Endothelial cell of umbilical vein (primary cell): ENCODE measurements around the gene APBB1. TPM values are rescaled to one million over a fixed set of nuclear protein-coding genes. Genes with fewer than 3 reads are reported as not detected.

Experiments used
- BruUV-seq: library from RNA; stranded (reverse); fragments of 400-500 nt; replicated peaks from 2 replicates; lab custom pipeline; 2021; lab: Mats Ljungman, UMichigan
- CTCF ChIA-PET: fragments of 300-600, 350-600 bp; sonication (Branson Sonifier 250); formaldehyde crosslinking; loops from one replicate; lab custom pipeline; 2021; ENCODE audit warnings: antibody characterized with exemption, inconsistent platforms; lab: Charles Lee
- POLR2A ChIA-PET: fragments of 300-600, 350-600 bp; sonication (Branson Sonifier 250); formaldehyde crosslinking; loops from one replicate; lab custom pipeline; 2021; ENCODE audit warnings: antibody characterized with exemption, inconsistent platforms; lab: Charles Lee
- DNase-seq: peaks from one replicate; pipeline ENCODE4 v3.0.0-alpha.2; 2011; ENCODE audit warnings: low read depth, low spot score
- FAIRE-seq: peaks from 2 replicates; lab custom pipeline; 2011; peaks lifted over from hg19 to GRCh38; lab: Jason Lieb, UNC
- H2AFZ ChIP-seq: 2 replicates; pipeline ENCODE4 v1.6.0; 2012; ENCODE audit warnings: low read depth, low read length, control low read depth, inconsistent platforms
- H3K27ac ChIP-seq: 2 replicates; pipeline ENCODE4 v1.5.1; 2011; ENCODE audit warnings: low read depth, mild to moderate bottlenecking, control low read depth, low read length, moderate library complexity; ENCODE audit not compliant: insufficient read depth
- H3K27me3 ChIP-seq, 2 experiments: 2 replicates each; pipeline versions ENCODE4 v1.6.0 to v1.6.1; 2011; ENCODE audit warnings: low read length in 2 of 2, mixed read lengths in 1 of 2; ENCODE audit not compliant: control insufficient read depth in 2 of 2, insufficient read depth in 2 of 2
- H3K36me3 ChIP-seq, 2 experiments: 2 replicates in 1 of 2; 3 replicates in 1 of 2; pipeline ENCODE4 v1.5.1; 2011; ENCODE audit warnings: low read length in 2 of 2, mild to moderate bottlenecking in 1 of 2, moderate library complexity in 1 of 2; ENCODE audit not compliant: control insufficient read depth in 2 of 2, insufficient read depth in 2 of 2; ENCODE audit errors: extremely low read depth in 1 of 2
- H3K4me1 ChIP-seq: 3 replicates; pipeline ENCODE4 v1.5.1; 2011; ENCODE audit warnings: mild to moderate bottlenecking, low read length; ENCODE audit not compliant: control insufficient read depth, insufficient read depth; ENCODE audit errors: extremely low read depth
- H3K4me2 ChIP-seq: 2 replicates; pipeline ENCODE4 v1.6.1; 2011; ENCODE audit warnings: low read length, control low read depth, mixed read lengths; ENCODE audit not compliant: insufficient read depth
- H3K4me3 ChIP-seq, 3 experiments: fragments of 200-600 bp in 1 of 3; sonication (generic), shearing (Covaris generic) in 1 of 3; replicated peaks in 1 of 3; 2 replicates each; pipeline ENCODE4 v1.5.1; 2011 to 2016; ENCODE audit warnings: control low read depth in 3 of 3, low read length in 3 of 3, mild to moderate bottlenecking in 2 of 3, inconsistent platforms in 1 of 3, low read depth in 1 of 3, moderate library complexity in 1 of 3; ENCODE audit not compliant: insufficient read depth in 1 of 3
- H3K79me2 ChIP-seq: 2 replicates; pipeline ENCODE4 v1.6.0; 2012; ENCODE audit warnings: low read length, inconsistent platforms; ENCODE audit not compliant: control insufficient read depth, insufficient read depth
- H3K9ac ChIP-seq: replicated peaks from 2 replicates; pipeline ENCODE3; 2011; ENCODE audit warnings: low read length, control low read depth; ENCODE audit not compliant: insufficient read depth; ENCODE audit errors: extremely low read depth
- H3K9me1 ChIP-seq: replicated peaks from 3 replicates; pipeline ENCODE4 v1.6.0; 2011; ENCODE audit warnings: mild to moderate bottlenecking, low read length; ENCODE audit not compliant: control insufficient read depth, insufficient read depth; ENCODE audit errors: extremely low read depth
- H3K9me3 ChIP-seq: replicated peaks from 2 replicates; pipeline ENCODE4 v1.5.1; 2012; ENCODE audit warnings: low read length, inconsistent platforms; ENCODE audit not compliant: control insufficient read depth, insufficient read depth
- H4K20me1 ChIP-seq: replicated peaks from 2 replicates; pipeline ENCODE3; 2011; ENCODE audit warnings: mild to moderate bottlenecking, low read length; ENCODE audit not compliant: control insufficient read depth, insufficient read depth; ENCODE audit errors: extremely low read depth
- CTCF ChIP-seq, 2 donors: IDR thresholded peaks; 1 replicate in 1 of 2; 2 replicates in 1 of 2; pipeline ENCODE4 v1.5.1; 2011; ENCODE audit warnings: low read length in 2 of 2, mild to moderate bottlenecking in 2 of 2, moderate library complexity in 2 of 2, control low read depth in 1 of 2, inconsistent platforms in 1 of 2, low read depth in 1 of 2; ENCODE audit not compliant: insufficient read depth in 1 of 2; ENCODE audit errors: extremely low read depth in 1 of 2
- EZH2 ChIP-seq: IDR thresholded peaks from 2 replicates; pipeline ENCODE4 v1.6.1; 2012; ENCODE audit warnings: borderline replicate concordance, low read depth, mild to moderate bottlenecking, moderate library complexity, low read length, inconsistent platforms; ENCODE audit not compliant: severe bottlenecking
- FOS ChIP-seq: IDR thresholded peaks from 2 replicates; pipeline ENCODE4 v1.6.1; 2011; ENCODE audit warnings: mild to moderate bottlenecking, low read length, moderate library complexity, borderline replicate concordance; ENCODE audit not compliant: insufficient read depth
- GATA2 ChIP-seq: IDR thresholded peaks from 2 replicates; pipeline ENCODE4 v1.7.0; 2011; ENCODE audit warnings: low read depth, mild to moderate bottlenecking, moderate library complexity, mixed read lengths, low read length; ENCODE audit not compliant: insufficient read length, insufficient read depth
- JUN ChIP-seq: IDR thresholded peaks from 2 replicates; pipeline ENCODE4 v1.6.1; 2011; ENCODE audit warnings: borderline replicate concordance, low read depth; ENCODE audit not compliant: insufficient read length, insufficient read depth
- MAX ChIP-seq: IDR thresholded peaks from 2 replicates; pipeline ENCODE4 v1.6.1; 2011; ENCODE audit not compliant: insufficient read depth, insufficient read length
- MYC ChIP-seq: IDR thresholded peaks from one replicate; pipeline ENCODE4 v1.6.1; 2011; ENCODE audit warnings: mild to moderate bottlenecking, low read depth, low read length
- POLR2A ChIP-seq: IDR thresholded peaks from 2 replicates; pipeline ENCODE4 v1.6.1; 2012; ENCODE audit warnings: low read depth, mild to moderate bottlenecking, control low read depth, low read length
- POLR2AphosphoS5 ChIP-seq: IDR thresholded peaks from 2 replicates; pipeline ENCODE4 v1.6.1; 2012; ENCODE audit warnings: low read depth, mild to moderate bottlenecking, control low read depth, low read length, moderate library complexity; ENCODE audit not compliant: insufficient read depth
- dilution Hi-C: fragments of 300-500 bp; cut with MboI; formaldehyde crosslinking; loops from one replicate; pipeline ENCODE4 v1.15.0; 2019; ENCODE audit warnings: low sequenced_read_pairs; ENCODE audit not compliant: extremely low pct_ligation_motif_present
- intact Hi-C: fragments of 100-400 bp; cut with micrococcal nuclease; formaldehyde crosslinking; loops from one replicate; pipeline ENCODE4 v1.10.0; 2022
- polyA plus RNA-seq, 4 experiments: library from polyadenylated mRNA; depleted of rRNA in 3 of 4; stranded (reverse) in 3 of 4; unstranded in 1 of 4; fragments of >200 nt; gene quantifications; 2 replicates each; pipeline versions ENCODE4 v1.2.1 to v1.2.3, GENCODE V29; 2011 to 2012; ENCODE audit warnings: missing spikeins in 1 of 4
- total RNA-seq: library from RNA; stranded (reverse); gene quantifications from 2 replicates; pipeline ENCODE4 v1.2.3, GENCODE V29; 2021

APBB1 gene
- total and polyA plus RNA-seq, 2 donors (not counting 3 experiments of a cell fraction or from before 2014, with no cell fraction given) = 48.0 to 63.5 TPM

GRCh38 chr11:6433998-6434660 is 15.2 kb upstream of the APBB1 start:
- Histone ChIP-seq H3K4me1 (no peaks in the 10 kb centered on the region), H3K79me2 (no peaks in the 10 kb centered on the region), H3K27me3 (no peaks in the 10 kb centered on the region), H3K9ac (no peak overlapping the region), H3K9me3 (no peaks in the 10 kb centered on the region), H3K36me3 (no peaks in the 10 kb centered on the region), H3K27ac (no peak overlapping the region), H3K4me3 (no peak overlapping the region), H2AFZ (no peak overlapping the region), H4K20me1 (no peaks in the 10 kb centered on the region), H3K9me1 (no peaks in the 10 kb centered on the region), H3K4me2 (no peak overlapping the region)
- dilution Hi-C loops = no loop called here
- intact Hi-C loops = no loop called here
- DNase-seq (no peak), FAIRE-seq (no peak)
- CTCF ChIA-PET = interaction anchor here (0.7 to 6.8 kb wide), 3 partner anchors 10 to 55 kb away, joined by 4 to 46 read pairs (median 5); partner anchors contain the start of gene APBB1
- POLR2A ChIA-PET = no interaction called here
- TF ChIP-seq JUN (no peak), GATA2 (no peak), FOS (no peak), MYC (no peak), POLR2A (no peak), EZH2 (no peak)
- no TSS peak for BruUV-seq

GRCh38 chr11:6431861-6432260 is 13.0 kb upstream of the APBB1 start:
- no peak overlapping the region for H3K4me2 ChIP-seq
- dilution Hi-C loops = no loop called here
- FAIRE-seq (no peak), DNase-seq (no peak)
- no TSS peak for BruUV-seq
- no peak for TF ChIP-seq GATA2
- no peak for TF ChIP-seq EZH2
- TF ChIP-seq FOS = no peak
- no peak for TF ChIP-seq MYC
- TF ChIP-seq CTCF (IDR thresholded peaks at IDR 0.05; ENCODE audit: extremely low read depth in 1 of 2, insufficient read depth in 1 of 2, low read depth in 1 of 2, low read length in 2 of 2) = no peak
- TF ChIP-seq MAX = no peak
- no peak for TF ChIP-seq JUN
- no peak for TF ChIP-seq POLR2A
- TF ChIP-seq POLR2AphosphoS5 = no peak
- no peaks in the 10 kb centered on the region for H3K27me3 ChIP-seq
- H3K9me3 ChIP-seq = no peaks in the 10 kb centered on the region
- H3K9me1 ChIP-seq = no peaks in the 10 kb centered on the region
- no peak overlapping the region for H3K27ac ChIP-seq
- H3K79me2 ChIP-seq = no peaks in the 10 kb centered on the region
- H4K20me1 ChIP-seq = no peaks in the 10 kb centered on the region
- no peak overlapping the region for H3K9ac ChIP-seq
- POLR2A ChIA-PET = no interaction called here
- intact Hi-C loops = no loop called here
- no peak overlapping the region for H2AFZ ChIP-seq
- no peak overlapping the region for H3K4me3 ChIP-seq
- no peaks in the 10 kb centered on the region for H3K36me3 ChIP-seq
- CTCF ChIA-PET = interaction anchor here (2.4 to 6.8 kb wide), 2 partner anchors 13 kb away, joined by 7 to 46 read pairs; partner anchors contain the start of gene APBB1
- no peaks in the 10 kb centered on the region for H3K4me1 ChIP-seq
